KMS-11 (cell line): ENCODE results near the gene LRRC4C.

ENCODE experiments used
- H2AFZ ChIP-seq: fragments of 200-600 bp; sonication (generic); 2 replicates; pipeline ENCODE4 v1.6.1; 2016; ENCODE audit warnings: antibody characterized with exemption, mixed run types, low read depth
- H3K27ac ChIP-seq: fragments of 200-600 bp; sonication (generic); 2 replicates; pipeline ENCODE4 v1.6.1; 2016; ENCODE audit warnings: mild to moderate bottlenecking, mixed run types
- H3K27me3 ChIP-seq: fragments of 200-600 bp; sonication (generic); 2 replicates; pipeline ENCODE4 v1.6.1; 2017; ENCODE audit warnings: mild to moderate bottlenecking, low read depth, mixed run types, moderate library complexity; ENCODE audit not compliant: insufficient read depth
- H3K36me3 ChIP-seq: fragments of 200-600 bp; sonication (generic); 2 replicates; pipeline ENCODE4 v1.6.1; 2017; ENCODE audit warnings: mild to moderate bottlenecking, mixed run types; ENCODE audit not compliant: insufficient read depth
- H3K4me1 ChIP-seq: fragments of 200-600 bp; sonication (generic); 2 replicates; pipeline ENCODE4 v1.6.1; 2016; ENCODE audit warnings: mild to moderate bottlenecking, low read depth, mixed run types; ENCODE audit not compliant: poor library complexity, severe bottlenecking
- H3K4me2 ChIP-seq: fragments of 200-600 bp; sonication (generic); 2 replicates; pipeline ENCODE4 v1.7.0; 2016; ENCODE audit warnings: mild to moderate bottlenecking, mixed run types
- H3K4me3 ChIP-seq: fragments of 200-600 bp; sonication (generic); IDR thresholded peaks from 2 replicates; pipeline ENCODE4 v1.6.1; 2017; ENCODE audit warnings: low read depth, low read length, mixed read lengths; ENCODE audit not compliant: insufficient read depth
- H3K79me2 ChIP-seq: fragments of 200-600 bp; sonication (generic); 2 replicates; pipeline ENCODE4 v1.6.1; 2016; ENCODE audit warnings: low read depth, mixed run types; ENCODE audit not compliant: insufficient read depth
- H3K9ac ChIP-seq: fragments of 200-600 bp; sonication (generic); 2 replicates; pipeline ENCODE4 v1.6.1; 2016; ENCODE audit warnings: mild to moderate bottlenecking, mixed run types
- H4K20me1 ChIP-seq: fragments of 200-600 bp; sonication (generic); 2 replicates; pipeline ENCODE4 v1.6.1; 2016; ENCODE audit warnings: mild to moderate bottlenecking, mixed run types; ENCODE audit not compliant: insufficient read depth
- TF ChIP-seq, protein P1 (sequence below): fragments of 200-600 bp; sonication (generic); conservative IDR thresholded peaks from 2 replicates; pipeline ENCODE4 v1.6.1; 2017; ENCODE audit warnings: low read depth, mild to moderate bottlenecking, antibody characterized with exemption, low read length, moderate library complexity, mixed read lengths

The LRRC4C gene

DNA sequence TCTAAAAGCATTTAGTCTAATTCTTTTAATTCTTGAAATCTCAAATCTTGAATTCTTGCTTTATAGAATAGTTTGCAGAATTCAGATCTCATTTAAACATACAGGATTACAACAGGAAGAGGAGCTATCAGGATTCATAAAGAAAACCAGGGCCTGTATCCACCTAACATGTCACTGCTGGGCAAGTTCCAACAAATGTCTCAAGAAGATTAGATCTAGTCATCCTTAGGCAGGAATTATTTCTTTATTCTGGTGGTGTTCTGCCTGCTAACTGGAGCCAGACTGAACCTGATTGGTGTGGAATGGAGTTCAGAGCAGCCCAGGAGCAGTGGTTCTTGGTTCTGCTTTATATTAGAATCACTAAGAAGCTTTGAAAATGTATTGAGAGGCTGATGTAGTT lies 500.7 kb downstream of the LRRC4C start:
- H3K27ac ChIP-seq: no peak overlapping the region
- TF ChIP-seq, protein P1, sequence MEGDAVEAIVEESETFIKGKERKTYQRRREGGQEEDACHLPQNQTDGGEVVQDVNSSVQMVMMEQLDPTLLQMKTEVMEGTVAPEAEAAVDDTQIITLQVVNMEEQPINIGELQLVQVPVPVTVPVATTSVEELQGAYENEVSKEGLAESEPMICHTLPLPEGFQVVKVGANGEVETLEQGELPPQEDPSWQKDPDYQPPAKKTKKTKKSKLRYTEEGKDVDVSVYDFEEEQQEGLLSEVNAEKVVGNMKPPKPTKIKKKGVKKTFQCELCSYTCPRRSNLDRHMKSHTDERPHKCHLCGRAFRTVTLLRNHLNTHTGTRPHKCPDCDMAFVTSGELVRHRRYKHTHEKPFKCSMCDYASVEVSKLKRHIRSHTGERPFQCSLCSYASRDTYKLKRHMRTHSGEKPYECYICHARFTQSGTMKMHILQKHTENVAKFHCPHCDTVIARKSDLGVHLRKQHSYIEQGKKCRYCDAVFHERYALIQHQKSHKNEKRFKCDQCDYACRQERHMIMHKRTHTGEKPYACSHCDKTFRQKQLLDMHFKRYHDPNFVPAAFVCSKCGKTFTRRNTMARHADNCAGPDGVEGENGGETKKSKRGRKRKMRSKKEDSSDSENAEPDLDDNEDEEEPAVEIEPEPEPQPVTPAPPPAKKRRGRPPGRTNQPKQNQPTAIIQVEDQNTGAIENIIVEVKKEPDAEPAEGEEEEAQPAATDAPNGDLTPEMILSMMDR: no peak
- no peaks in the 10 kb centered on the region for H3K4me1 ChIP-seq
- no peak overlapping the region for H2AFZ ChIP-seq
- H4K20me1 ChIP-seq: no peaks in the 10 kb centered on the region
- H3K36me3 ChIP-seq: no peaks in the 10 kb centered on the region
- no peak overlapping the region for H3K4me2 ChIP-seq
- no peaks in the 10 kb centered on the region for H3K79me2 ChIP-seq
- no peak overlapping the region for H3K4me3 ChIP-seq
- H3K9ac ChIP-seq: no peak overlapping the region
- H3K27me3 ChIP-seq: no peaks in the 10 kb centered on the region

DNA sequence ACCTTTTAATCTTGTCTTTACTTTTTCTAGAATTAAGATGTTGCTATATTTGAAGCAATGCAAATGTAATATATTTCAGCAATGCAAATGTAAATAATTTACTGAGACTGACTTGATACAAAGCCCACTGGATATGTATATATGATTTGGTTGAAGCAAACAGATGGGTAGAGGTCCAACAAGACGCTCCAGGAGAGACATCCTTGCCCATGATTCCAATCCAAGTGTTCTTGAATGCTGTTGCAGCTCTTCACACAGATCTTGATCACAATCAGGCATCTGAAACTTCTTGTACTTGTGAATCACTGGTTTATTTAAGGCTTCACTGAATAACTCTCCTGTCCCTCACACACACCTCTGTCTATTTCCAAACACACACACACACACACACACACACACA lies 507.0 kb downstream of the LRRC4C start:
- TF ChIP-seq, protein P1: no peak
- Histone ChIP-seq H3K36me3 (no peaks in the 10 kb centered on the region), H3K79me2 (no peaks in the 10 kb centered on the region)

DNA sequence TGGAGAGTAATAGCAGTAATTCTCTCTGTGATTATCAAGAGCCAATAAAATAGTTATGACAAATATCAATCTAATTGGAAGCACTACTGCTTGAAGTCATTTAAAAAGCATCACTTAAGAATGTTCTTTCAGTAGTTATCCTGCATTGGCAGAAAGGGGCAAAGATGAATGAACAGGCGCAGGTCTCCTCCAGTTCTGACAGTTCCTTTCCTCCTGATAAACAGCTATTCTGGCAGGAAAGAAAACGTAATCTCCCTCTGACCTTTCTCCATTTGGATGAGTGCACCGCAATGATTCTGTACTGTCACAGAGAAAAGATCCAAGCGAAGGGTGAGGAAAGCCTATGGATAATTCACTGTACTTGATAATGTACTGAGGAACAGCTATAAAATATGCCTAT lies 521.5 kb downstream of the LRRC4C start:
- Histone ChIP-seq H3K4me3 (no peak overlapping the region), H3K36me3 (no peaks in the 10 kb centered on the region), H3K27ac (no peak overlapping the region), H3K4me2 (no peak overlapping the region), H4K20me1 (no peaks in the 10 kb centered on the region), H2AFZ (no peak overlapping the region), H3K4me1 (no peaks in the 10 kb centered on the region), H3K27me3 (no peaks in the 10 kb centered on the region), H3K79me2 (no peaks in the 10 kb centered on the region), H3K9ac (no peak overlapping the region)
- TF ChIP-seq, protein P1: no peak

More for the DNA sequence above, 507.0 kb downstream of the LRRC4C start:
- Histone ChIP-seq H2AFZ (no peak overlapping the region), H4K20me1 (no peaks in the 10 kb centered on the region), H3K4me1 (no peaks in the 10 kb centered on the region), H3K27ac (no peak overlapping the region), H3K4me2 (no peak overlapping the region), H3K27me3 (no peaks in the 10 kb centered on the region), H3K9ac (no peak overlapping the region), H3K4me3 (no peak overlapping the region)

DNA sequence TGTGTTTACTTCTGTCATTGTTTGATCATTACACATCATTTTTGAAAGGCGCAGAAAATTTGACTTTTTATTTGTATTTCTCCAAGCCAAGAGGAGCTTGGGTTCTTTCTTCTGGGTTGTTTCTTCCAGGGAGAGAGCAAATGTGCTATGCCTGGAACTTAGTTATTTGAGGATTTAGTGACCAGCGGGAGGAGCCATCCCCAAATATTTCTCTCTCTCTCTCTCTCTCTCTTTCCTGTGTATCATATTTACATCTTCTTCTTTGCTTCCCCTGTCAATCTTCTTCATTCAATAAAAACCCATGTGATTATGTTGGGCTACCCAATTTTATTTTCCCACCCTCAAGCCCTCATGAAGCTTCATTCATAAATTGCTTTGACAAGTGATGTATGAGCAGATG lies 534.5 kb downstream of the LRRC4C start:
- Histone ChIP-seq H2AFZ (no peak overlapping the region), H3K27ac (no peak overlapping the region), H4K20me1 (no peaks in the 10 kb centered on the region), H3K9ac (no peak overlapping the region), H3K4me3 (no peak overlapping the region), H3K4me1 (no peaks in the 10 kb centered on the region), H3K27me3 (no peaks in the 10 kb centered on the region), H3K36me3 (no peaks in the 10 kb centered on the region), H3K79me2 (no peaks in the 10 kb centered on the region), H3K4me2 (no peak overlapping the region)
- TF ChIP-seq, protein P1: no peak
